GM21723 (cell line): Measurements from ENCODE around the gene PDXDC1.
"Not testable (repeated sequence)": the region's sequence is repeated elsewhere in the genome, so short reads cannot be mapped to it uniquely, and the experiment has no call there.

Source experiments
- ATAC-seq: cut with Tn5 transposase; IDR thresholded peaks from one replicate; pipeline ENCODE4 v1.9.1; 2021; ENCODE audit warnings: mild to moderate bottlenecking, moderate library complexity; ENCODE audit not compliant: unreplicated experiment

Gene PDXDC1

DNA sequence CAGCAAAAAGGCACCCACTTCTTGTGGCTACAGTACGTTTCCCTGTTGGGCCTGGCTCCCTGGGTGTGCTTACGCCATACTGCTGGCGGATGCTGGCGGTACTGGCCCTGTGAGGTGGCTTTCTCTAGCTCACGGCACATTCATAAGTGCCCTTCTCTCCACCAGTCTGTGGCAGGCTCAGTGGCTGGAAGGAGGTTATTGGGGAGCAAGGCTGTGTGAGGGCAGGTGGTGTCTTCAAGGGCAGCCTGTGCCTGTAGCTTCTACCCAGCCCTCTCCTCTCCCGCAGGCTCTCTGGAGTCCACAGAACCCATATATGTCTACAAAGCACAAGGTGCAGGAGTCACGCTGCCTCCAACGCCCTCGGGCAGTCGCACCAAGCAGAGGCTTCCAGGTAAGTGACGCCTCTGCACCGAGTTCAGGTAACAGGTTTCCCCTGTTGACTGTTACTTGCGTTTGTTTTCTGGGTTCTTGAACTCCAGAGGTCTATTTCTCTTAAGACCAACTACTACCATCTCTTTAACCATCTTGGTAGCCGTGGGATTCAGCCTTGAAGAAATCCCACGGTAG is 60.4 kb downstream of the PDXDC1 start:
- ATAC-seq, result no peak

DNA sequence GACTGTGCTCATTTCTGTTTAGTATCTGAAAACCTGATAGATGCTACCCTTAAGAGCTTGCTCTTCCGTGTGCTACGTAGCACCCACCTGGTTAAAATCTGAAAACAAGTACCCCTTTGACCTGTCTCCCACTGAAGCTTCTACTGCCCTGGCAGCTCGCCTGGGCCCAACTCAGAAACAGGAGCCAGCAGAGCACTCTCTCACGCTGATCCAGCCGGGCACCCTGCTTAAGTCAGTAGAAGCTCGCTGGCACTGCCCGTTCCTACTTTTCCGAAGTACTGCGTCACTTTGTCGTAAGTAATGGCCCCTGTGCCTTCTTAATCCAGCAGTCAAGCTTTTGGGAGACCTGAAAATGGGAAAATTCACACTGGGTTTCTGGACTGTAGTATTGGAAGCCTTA is 62.2 kb downstream of the PDXDC1 start:
- no peak for ATAC-seq

DNA sequence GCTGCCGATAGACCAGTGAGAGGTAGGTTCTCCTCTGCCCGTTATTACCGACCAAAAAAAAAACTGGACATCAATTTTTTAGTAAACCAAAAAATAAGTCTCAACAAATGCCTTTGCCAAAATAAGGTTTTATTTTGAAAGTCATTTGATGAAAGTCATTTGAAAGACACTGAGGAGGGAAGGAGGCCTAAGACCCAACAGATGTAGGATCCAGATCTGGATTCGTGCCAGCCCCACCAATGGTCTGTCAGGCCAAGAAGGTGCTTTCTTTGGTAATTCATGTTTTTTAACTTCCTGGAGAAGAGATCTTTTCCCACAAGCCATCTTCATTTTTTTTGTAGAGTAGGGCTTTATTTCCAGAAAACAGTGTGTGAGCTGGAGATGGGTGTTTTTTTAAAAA is 62.9 kb downstream of the PDXDC1 start:
- no peak for ATAC-seq

DNA sequence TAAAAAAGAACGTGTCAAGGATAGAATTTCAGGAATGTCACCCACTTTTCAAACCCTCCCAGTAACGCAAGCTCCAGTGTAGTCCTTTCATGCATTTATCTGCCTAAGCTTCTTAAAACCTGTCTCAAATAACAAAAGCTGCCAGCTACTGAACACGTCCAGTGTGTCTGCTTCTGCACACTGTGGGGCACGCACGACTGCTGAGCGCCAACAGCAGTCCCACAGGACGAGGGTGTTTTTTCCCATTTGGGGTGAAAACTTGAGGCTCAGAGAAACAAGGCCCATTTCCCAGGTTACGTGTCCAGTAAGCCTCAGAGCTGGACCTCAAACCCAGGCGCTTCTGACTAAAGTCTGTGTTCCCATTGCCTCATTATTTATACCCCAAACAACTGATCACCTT is 63.9 kb downstream of the PDXDC1 start:
- no peak for ATAC-seq

DNA sequence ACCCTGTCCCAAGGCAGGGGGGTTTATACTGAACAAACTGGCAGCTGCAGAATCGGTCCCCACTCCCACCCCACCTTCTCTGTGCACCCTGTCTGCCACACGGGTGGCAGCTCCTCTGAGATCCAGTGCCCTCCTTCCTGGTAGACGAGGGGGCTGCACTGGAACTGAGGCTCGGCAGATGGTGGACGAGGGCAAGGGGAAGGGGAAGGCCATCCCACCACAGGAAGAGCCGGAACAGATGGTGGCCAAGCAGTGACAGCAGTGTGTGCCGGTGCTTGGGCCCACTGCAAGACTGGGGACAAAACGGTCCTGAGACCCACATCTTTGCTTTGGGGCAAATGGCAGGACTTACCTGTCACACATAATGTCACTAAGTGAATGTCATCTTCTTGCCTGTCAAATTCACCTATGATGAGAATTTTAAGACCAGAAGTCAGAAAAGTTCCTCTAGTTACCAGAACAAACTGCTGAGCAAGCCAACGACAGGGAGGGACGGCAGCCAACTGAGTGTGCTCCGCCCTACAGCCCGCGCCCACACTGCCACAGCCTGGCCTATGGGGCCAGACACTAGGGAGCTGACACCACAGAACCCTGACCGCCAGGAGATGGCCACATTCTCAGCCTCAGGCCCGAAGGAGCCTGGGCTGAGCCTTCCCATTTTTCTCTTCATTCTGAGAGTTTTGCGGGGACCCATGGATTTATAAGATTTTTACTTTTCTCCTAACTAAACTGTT is 66.6 kb downstream of the PDXDC1 start:
- no peak for ATAC-seq

DNA sequence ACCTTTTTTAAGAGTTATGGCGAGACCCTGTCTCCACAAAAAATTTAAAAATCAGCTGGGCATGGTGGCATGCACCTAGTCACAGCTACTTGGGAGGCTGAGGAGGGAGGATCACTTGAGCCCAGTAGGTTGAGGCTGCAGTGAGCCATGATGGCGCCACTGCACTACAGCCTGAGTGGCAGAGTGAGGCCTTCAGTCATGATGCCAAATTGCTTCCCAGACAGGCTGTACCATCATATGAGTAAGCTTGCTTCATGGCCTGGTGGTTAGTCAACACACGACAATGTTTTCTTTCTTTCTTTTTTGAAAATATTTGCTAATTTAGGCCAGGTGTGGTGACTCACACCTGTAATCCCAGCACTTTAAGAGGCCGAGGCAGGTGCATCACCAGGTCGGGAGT is 68.5 kb downstream of the PDXDC1 start:
- no peak for ATAC-seq

DNA sequence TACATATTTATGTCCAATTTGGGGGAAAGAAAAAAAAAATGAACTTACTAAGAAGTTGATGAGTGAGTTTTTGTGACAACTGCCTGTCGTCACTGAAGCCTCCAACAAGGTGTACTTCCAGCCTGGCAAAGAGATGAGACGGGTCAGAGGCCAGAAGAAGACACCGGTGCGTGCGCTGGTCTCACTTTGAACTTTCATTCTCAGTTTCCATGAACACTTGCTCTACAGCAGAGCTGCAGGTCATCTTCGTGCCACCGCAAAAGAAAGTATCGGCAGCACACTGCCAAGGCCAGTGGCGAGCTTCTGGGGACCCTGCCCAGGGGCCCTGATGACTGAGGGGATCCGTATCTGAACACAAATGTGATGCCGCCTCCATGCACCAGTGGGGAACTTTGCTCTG is 69.5 kb downstream of the PDXDC1 start:
- no peak for ATAC-seq

DNA sequence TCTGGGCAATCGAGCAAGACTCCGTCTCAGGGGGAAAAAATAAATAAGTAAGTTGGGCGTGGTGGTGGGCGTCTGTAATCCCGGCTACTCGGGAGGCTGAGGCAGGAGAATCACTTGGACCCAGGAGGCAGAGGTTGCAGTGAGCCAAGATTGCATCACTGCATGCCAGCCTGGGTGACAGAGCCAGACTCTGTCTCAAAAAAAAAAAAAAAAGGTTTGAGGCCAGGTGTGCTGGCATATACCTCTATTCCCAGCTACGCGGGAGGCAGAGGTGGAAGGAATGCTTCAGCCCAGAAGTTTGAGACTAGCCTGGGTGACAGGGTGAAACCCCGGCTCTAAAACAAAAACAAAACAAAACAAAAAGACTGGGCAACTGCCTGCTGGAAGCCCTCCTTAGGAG is 70.4 kb downstream of the PDXDC1 start:
- not testable (repeated sequence) for ATAC-seq

DNA sequence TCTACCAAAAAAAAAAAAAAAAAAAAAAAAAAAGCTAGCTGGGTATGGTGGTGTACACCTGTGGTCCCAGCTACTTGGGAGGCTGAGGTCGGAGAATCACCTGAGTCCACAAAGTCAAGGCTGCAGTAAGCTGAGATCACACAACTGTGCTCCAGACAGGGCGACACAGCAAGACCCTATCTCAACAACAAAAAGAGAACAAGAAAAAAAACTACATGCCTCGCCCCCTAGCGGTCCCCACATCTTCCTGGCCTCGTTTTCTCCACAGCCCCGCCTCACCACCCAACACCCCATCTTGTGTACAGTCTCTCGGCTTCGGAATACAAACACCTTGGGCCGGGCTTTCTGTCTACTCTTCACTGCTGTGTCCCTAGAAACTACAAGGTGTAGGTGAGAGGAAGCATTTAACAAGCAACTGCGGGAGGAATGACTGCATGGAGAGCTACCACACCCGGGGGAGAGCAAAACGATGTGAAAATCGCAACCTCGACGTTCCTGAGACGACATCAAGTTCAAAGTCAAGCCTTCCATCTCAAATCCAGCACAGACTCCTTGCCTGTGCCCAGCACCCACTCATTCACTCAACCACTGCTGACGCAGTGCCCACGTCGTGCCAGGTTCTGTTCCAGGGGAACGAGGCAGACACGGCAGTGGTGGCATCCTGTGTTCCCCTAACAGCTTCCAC is 72.0 kb downstream of the PDXDC1 start:
- ATAC-seq, result no peak

DNA sequence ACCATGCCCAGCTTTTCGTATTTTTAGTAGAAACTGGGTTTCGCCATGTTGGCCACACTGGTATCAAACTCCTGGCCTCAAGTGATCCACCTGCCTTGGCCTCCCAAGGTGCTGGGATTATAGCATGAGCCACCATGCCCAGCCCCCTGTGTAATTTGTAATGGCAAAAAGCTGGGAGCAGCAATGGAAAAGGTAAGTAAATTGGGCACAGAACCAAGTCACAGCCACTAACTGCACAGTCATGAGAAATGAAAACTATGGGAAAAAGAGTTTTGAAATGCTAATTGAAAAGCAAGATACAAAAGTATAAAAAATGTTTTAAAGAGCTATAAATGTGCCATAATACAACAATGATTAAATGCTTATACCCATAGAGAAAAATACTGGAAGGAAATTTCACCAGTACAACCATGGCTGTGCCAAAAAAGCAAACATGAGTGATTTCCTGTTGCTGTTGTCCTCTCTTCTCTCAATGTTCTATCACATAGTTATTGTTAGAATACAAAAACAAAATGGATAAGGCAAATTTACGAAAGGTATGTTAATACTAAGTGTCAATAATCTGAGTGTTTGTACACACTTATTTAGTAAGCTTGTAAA is 74.9 kb downstream of the PDXDC1 start:
- no peak for ATAC-seq

DNA sequence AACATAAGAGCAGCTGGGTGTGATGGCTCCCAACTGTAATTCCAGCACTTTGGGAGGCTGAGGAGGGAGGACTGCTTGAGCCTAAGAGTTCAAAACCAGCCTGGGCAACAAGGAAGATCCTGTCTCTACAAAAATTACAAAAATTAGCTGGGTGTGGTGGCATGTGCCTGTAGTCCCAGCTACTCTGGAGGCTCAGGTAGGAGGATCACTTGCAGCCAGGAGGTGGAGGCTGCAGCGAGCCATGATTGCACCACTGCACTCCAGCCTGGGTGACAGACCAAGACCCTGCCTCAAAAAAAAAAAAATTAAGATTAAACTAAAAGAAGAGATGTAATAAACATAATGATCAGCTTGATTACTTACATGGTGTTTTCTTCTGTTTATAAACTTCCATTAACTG is 75.6 kb downstream of the PDXDC1 start:
- not testable (repeated sequence) for ATAC-seq

DNA sequence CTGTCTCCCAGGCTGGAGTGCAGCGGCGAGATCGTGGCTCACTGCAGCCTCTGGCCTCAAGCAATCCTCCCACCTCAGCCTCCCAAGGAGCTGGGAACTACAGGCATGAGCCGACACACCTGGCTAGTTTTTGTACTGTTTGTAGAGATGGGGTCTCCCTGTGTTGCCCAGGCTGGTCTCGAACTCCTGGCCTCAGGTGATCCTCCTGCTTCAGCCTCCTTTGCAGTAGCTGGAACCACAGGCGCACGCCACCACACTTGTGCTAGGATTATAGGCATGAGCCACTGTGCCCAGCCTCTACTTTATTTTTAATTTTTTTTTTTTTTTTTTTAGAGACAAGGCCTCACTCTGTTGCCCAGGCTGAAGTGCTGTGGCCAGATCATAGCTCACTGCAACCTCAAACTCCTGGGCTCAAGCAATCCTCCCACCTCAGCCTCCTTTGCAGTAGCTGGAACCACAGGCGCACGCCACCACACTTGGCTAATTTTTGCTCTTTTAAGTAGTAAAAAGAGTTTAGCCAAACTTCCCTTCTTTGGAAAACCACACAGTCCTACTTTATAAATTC is 76.6 kb downstream of the PDXDC1 start:
- no peak for ATAC-seq

DNA sequence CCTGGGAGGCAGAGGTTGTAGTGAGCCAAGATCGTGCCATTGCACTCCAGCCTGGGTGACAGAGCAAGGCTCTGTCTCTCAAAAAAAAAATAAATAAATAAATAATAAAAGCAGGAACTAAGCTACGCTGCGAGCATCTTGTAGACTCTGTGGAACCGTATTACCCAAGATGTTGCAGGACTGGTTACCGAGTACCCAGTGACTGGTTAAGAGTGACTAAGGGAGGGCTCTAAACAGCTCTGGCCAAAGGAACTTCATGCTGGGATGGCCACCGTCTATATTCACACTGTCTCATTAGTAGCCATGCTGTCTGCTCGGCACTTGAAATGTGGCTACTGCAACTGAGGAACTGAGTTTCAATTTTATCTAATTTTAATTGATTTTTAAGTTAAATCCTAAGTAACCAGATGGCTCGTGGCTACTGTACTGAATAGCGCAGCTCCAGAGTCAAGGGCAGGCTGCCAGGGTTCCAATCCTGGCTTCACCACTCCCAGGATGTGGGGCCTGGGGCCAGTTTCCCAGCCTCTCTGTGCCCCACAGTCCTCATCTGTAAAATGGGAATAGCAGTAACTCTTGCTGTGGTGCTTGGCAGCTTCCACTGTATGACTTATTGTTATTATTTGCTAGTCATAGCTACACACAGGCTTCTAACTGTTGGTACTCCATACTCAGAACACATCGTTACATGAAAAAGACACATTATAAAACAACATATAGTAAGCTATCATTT is 78.1 kb downstream of the PDXDC1 start:
- no peak for ATAC-seq

DNA sequence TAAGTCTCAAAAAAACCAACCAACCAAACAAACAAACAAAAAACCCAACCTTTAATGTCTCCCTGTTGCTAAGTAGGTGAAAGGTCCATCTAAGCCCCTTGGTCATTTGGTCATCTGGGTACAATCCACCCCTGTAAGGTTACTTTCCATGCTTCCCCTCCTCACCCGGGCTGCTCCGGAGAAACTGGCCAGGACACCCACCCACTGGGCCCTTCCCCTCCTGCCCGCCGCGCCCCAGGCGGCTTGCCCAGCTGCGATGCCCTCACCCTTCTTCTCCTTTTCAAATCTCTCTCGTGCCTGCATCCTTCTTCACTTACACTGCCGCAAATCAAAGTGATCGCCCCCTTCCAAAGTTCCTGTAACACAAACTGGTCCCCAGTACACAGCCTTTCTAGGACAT is 79.1 kb downstream of the PDXDC1 start:
- ATAC-seq, result no peak

DNA sequence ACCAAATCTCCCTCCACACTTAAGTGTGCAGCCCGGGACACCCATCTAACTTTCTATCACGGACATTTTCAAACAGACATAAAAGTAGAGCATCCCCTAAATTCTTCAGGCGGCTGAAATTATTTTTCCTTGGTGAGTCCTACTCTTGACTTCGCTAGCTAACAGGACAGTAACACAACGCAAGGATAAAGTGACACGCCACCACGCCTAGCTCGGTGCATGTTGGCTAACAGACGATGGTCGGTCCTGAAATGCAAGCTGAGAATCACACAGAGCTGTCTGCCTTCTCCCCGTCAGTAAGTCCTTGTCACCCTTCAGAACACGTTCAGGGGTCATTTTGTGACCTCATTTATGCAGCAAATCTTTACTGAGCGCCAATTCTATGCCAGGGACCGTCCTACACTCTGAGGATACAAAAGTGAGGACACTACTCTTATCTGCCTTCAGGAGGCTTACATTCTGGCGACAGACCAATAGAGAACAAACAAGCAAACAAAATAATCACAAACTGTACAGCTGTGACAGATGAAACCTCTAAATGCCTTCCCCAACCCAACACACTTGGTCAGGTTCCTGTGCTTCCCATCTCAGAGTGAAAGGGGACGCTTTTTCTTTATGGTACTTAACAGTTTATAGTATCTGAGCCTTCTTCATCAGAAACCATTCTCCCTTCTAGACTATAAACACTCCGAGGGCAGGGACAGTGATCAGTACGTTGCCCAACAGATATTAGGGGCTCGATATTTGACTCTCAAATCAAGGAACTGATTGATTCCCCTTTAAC is 79.7 kb downstream of the PDXDC1 start:
- no peak for ATAC-seq

DNA sequence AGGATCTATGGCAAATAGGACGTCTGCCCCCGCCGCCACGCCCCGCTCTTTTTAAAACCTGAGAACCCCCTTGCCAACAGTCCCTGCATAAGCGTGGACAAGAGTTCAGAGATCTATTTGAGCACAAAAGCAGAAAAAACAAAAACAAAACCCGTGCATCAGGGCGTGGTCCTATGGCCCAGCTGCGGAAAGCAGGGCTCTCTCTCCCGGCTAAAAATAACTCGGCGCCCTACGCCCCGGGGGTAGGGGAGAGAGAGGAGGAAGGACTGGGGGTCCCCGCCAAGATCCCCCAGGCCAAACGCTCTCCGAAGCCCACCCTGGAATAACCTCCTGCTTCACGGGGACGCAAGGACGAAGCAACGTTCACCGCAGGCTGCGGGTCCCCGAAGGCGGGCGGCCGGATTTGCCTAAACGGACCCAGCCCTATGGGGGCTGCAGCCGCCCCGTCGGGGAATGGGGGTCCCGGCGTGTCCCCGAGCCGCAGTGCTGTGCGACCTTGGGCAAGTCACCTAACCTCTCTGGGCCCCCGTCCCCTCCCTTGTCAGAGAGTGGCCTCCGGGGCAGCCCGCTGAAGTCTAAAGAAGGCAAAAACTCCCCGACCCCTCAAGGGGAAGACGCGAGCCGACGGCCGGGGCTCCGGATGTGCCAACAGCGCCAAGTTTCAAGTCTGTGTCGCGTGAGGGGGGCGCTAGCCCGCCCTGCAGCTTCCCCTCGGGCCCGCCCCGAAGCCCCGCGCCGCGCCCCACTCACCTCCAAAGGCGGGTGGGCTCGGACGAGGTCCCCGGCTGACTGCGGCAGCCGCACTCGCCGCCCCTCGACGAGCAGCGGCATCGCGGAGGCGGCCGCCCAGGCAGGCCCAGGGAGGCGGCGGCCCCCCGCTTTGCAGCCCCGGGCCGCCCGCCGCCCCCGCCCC is 80.6 kb downstream of the PDXDC1 start:
- ATAC-seq, result peak; percentile 68

DNA sequence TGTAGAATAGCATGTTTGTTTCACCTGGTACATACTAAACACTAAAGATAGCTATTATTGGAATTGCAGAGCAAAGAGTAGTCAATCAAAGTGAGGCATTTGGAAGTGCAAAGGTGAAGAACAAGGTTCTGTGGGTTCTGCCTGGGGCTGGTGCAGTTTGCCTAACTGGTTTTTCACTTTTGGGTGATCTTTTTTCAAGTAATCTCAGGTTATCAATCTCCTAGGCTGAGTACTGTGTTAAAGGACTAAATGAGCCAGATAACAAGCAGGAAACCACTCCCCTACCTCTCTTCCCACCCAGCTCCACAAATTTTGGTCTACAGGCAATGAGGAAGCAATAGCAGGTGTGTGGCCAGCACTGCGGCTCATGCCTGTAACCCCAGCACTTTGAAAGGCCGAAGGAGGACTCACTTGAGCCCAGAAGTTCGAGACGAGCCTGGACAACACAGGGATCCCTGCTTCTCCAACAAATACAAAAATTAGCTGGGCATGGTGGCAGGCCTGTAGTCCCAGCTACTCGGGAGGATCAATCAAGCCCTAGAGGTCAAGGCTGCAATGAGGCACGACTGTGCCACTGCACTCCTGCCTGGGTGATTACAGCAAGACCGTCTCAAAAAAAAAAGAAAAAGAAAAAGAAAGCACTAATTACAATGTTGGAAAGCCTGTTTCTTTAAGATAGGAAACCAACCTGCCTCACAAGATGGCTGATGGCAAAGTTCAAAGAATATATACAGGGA is 83.0 kb downstream of the PDXDC1 start:
- no peak for ATAC-seq

DNA sequence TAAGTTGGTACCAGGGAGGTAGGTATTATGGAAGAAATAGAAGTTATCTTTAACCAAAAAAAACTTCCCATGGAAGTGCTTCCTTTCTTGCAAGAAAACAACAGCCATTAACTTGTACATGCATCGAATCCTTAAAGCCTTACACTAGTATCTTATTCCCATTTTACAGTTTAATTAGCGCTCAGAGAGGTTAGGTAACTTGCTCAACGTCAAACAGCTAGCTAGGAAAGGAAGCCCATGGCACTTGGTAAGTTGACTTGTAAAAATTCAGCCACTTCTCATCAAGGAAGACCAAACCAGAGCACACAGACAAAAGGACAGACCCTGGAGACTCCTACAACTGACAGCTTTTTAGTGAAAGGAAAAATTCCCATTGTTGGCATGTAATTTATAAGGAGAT is 84.5 kb downstream of the PDXDC1 start:
- ATAC-seq, result no peak
